GM21515 (cell line): Measurements from ENCODE around the gene ASMTL.
A peak's percentile ranks its signal among the peaks of the same experiment; 100 is the strongest.
"Not testable (repeated sequence)": the region's sequence is repeated elsewhere in the genome, so short reads cannot be mapped to it uniquely, and the experiment has no call there.

Experiments used
- ATAC-seq: cut with Tn5 transposase; IDR thresholded peaks from one replicate; pipeline ENCODE4 v1.9.1; 2021; ENCODE audit not compliant: unreplicated experiment

The ASMTL gene

DNA sequence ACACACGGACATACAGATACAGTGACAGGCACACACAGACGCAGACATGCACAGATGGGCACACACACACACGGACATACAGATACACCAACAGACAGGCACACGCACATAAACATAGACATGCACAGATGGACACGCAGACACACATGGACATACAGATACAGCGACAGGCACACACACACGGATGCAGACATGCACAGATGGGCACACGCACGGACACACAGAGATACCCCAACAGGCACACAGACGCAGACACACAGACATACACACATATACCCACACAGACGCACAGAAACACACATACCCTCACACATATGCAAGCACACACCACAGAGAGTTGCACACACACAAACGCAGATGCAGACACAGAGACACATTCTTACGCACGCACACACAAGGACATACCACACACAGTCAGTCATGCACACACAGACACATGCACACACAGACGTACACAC lies 36.4 kb downstream of the ASMTL start:
- no peak for ATAC-seq

DNA sequence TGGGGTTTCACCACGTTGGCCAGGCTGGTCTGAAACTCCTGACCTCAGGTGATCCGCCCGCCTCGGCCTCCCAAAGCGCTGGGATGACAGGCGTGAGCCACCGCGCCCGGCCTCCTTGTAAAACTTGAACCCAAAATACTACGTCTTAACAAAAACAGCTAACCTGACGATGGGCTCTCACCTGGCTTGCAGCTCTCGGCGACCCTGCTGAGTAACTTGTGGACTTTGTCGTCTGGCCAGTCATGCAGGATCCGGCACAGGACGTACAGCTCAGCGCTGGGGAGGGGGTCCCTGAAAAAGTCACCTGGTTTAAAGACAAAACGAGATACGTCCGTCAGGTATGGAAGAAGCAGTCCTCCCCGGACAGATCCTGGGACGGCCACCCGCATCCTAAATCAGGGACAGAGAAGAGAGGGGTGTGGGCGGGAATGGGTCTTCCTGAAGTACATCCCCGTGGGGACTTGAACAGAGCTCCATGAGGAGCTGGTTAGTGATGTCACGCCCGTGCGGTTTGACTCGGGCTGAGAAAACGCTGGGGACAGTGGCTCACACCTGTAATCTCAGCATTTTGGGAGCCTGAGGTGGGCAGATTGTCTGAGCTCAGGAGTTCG lies 40.1 kb downstream of the ASMTL start:
- no peak for ATAC-seq

DNA sequence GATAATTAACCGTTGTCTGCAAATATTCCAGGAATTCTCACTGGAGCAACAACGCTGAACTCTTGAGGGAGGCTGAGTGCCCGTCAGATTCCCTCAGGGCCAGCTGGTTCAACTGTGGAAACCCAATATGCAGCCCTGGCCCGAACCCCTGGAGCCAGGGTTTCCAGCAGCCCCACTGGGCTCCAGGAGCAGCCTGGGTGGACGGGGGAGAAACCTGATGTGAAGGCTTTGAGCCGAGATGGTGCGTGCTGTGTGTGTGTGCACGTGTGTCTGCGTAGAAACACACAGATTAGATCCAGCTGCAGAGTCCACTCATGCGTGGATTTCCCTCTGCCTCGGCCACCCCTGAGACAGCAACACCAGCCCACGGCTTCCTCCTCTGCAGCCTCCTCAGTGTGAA lies 41.4 kb downstream of the ASMTL start:
- no peak for ATAC-seq

DNA sequence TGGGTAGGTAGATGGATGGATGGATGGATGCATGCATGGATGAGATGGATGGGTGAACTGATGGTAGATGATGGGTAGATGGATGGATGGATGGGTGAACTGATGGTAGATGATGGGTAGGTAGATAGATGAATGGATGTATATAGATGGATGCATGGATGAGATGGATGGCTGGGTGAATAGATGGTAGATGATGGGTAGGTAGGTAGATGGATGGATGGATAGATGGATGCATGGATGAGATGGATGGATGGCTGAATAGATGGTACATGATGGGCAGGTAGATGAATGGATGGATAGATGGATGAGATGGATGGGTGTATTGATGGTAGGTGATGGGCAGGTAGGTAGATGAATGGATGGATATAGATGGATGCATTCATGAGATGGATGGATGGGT lies 45.7 kb downstream of the ASMTL start:
- no peak for ATAC-seq

DNA sequence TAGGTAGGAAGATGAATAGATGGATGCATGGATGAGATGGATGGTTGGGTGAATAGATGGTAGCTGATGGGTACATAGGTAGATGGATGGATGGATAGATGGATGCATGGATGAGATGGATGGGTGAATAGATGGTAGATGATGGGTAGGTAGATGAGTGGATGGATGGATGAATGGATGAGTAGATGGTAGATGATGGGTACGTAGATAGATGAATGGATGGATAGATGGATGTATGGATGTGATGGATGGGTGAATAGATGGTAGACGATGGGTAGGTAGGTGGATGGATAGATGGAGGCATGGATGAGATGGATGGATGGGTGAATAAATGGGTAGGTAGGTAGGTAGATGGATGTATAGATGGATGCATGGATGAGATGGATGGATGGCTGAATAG lies 46.9 kb downstream of the ASMTL start:
- ATAC-seq, result not testable (repeated sequence)

- ATAC-seq, result not testable (repeated sequence)
Measured at GRCh38 chrX:1403867-1404266, 48.8 kb downstream of the ASMTL start.

DNA sequence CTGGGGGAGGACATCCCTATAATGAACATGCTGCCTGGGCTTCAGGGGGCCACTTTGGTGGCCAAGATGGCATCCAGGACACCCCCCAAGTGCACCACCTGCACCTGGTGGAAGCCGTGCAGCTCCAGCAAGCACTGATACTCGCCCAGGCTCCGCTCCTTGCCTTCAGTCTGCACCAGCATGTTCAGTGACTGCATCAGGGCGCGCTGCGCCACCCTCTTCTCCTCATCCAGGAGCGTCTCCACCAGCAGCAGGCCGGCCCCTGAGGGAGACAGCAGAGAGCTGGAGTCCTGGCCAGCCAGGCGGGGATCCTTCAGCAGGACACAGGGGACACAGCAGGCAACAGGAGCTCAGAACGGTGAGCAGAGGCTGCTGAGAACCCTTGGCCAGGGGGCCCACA lies 49.5 kb downstream of the ASMTL start:
- ATAC-seq, result no peak

DNA sequence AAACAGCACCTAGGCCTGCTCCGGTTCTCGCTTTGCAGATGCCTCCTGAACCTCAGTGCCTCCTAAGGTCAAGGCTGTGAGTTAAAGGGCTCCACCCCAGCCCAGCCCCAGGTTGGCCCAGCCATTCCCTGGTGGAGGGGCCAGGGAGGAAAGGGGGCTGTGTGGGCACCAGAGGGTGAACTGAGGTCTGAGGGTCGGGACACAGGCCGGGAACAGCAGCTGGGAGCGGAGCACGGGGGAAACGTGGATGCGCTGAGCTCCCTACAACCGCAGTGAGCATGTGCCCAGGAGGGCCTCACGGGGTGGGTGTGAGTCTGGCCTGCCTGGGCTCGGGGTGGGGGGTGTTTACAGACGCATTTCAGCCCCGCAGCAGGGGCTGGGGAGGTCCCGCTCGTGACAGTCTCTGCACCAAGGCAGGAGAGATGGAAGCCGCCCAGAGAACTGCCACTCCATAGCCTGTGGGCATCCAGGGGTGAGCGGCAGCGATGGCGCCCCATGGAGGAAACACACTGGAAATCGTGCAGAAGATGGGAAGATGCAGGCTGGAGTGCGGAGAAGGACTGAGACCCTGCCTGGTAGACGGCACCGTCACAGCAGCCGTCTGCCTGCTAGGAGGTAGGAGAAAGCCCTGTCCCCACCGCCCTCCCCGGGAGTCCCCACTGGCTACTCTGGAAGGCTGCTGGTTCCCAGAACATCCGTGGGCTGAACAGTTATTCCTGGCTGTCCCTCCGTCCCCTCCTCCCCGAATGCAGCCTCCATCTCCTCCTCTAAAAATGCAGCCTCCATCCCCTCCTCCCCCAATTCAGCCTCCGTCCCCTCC lies 50.9 kb downstream of the ASMTL start:
- no peak for ATAC-seq

- ATAC-seq, result no peak
Measured at GRCh38 chrX:1400742-1401471, 51.8 kb downstream of the ASMTL start.

GRCh38 chrX:1400049-1400448 lies 52.7 kb downstream of the ASMTL start:
- ATAC-seq, result no peak

DNA sequence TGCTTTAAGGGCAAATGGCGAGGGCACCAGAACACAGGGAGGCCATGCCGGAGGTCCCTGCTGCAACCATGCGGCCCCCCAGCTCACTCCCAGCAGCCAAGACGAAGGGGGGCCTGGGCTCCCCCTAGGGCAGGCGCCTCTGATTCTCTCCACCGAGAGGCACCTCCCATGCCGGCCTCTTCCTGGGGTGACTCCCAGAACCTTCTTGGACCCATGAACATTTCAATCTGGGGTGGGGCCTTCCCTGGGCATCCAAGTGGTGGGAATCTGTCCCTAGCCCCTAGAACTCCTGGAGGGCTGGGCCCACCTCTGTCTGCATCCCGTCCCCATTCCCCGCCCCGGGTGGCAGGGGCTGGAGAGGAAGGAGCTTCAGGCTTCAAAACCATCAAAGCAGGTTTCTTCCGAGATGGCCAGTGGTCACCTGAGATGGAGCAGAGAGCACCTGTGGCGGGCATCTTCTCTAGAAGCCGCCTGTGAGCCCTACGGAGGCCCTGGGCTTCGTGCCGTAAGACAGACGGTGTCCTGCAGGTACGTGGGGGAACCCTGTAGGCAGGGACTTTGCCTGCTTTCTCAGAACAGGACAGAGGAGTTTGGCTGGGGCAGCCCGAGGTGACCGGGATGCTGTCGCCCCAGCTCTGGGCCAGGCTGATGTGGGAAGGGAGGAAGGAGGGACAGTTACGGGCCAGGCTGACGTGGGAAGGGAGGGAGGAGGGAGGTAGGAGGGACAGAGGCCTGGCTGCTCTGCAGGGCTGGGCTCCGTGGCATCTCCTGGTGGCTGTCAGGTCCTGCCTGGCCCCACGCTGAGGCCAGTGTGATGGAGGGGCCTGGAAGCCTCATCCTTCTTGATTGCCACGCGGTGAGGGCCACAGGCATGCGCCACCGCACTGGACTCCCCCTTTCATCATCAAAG lies 54.0 kb downstream of the ASMTL start:
- ATAC-seq, result no peak

- no peak for ATAC-seq
Measured at GRCh38 chrX:1397441-1398270, 55.1 kb downstream of the ASMTL start.

GRCh38 chrX:1397001-1397400 lies 55.7 kb downstream of the ASMTL start:
- ATAC-seq, result no peak

- ATAC-seq, result no peak
Measured at GRCh38 chrX:1395646-1396216, 57.0 kb downstream of the ASMTL start.

GRCh38 chrX:1394731-1395501 lies 57.8 kb downstream of the ASMTL start:
- ATAC-seq, result no peak

- no peak for ATAC-seq
Measured at GRCh38 chrX:1393871-1394615, 58.7 kb downstream of the ASMTL start.

DNA sequence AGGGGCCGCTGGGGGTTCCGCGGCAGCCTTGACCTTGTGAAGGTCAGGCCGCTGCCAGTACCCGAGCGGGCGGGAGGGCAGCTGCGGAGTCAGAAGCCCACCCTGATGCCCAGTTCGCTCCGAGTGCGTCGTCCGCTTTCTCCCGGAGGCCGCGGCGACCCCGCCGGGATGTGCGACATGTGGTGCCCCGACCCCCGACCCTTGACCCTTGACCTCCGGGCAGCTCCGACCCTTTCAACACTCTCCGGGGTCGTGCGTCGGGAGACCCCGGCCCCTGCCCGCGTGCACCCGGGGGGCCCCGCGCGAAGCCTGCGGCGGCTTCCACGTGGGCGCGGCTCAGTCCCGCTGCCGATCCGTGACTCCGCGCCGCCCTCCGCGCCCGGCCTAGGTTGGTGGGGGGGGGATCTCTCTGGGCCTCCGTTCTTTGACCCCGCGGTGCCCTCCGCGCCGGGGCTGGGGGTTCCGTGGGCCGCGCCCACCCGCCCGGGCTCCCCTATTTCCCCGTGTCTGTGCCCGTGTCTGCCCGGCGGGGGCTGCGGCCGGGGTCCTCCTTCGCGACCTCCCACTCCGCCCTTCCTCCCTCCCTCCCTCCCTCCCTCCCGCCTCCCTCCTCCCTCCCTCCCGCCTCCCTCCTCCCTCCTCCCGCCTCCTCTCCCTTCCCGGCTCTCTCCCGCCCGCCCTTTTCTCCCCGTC lies 60.2 kb downstream of the ASMTL start:
- ATAC-seq, result peak; percentile 18
